ENCODE measurements around the gene EXOSC7. TPM values are rescaled to one million over a fixed set of nuclear protein-coding genes. Genes with fewer than 3 reads are reported as not detected.

Gene EXOSC7
- total RNA-seq, 2 donors from 2014 or later = 43.3 to 45.9 TPM

- H3K27ac ChIP-seq = no peak overlapping the region
- ATAC-seq (ENCODE audit: insufficient number of reproducible peaks, low FRiP score, low read depth) = no peak
- no peaks in the 10 kb centered on the region for H3K27me3 ChIP-seq (replicated peaks; ENCODE audit: insufficient read depth)
- H3K36me3 ChIP-seq = peaks cover 27% of the 10 kb centered on the region
- no peak for TF ChIP-seq CTCF (IDR thresholded peaks at IDR 0.05)
- H3K4me1 ChIP-seq (ENCODE audit: control insufficient read depth in 1 of 2, low read depth in 2 of 2) = no peaks in the 10 kb centered on the region
- no peak overlapping the region for H3K4me3 ChIP-seq
- no peak for DNase-seq (ENCODE audit: low spot score)
- H3K9me3 ChIP-seq = no peaks in the 10 kb centered on the region
Measured at GRCh38 chr3:44931791-44932190, 44.3 kb upstream of the EXOSC7 start.

GRCh38 chr3:44932271-44932670 is 43.8 kb upstream of the EXOSC7 start:
- DNase-seq (ENCODE audit: low spot score) = no peak
- no peak for ATAC-seq (ENCODE audit: insufficient number of reproducible peaks, low FRiP score, low read depth)
- H3K27ac ChIP-seq = no peak overlapping the region

GRCh38 chr3:44932986-44933944 is 42.8 kb upstream of the EXOSC7 start:
- Histone ChIP-seq H3K9me3 (no peaks in the 10 kb centered on the region), H3K36me3 (peaks cover 26% of the 10 kb centered on the region), H3K27ac (no peak overlapping the region), H3K4me3 (no peak overlapping the region), H3K27me3 (replicated peaks; ENCODE audit: insufficient read depth) (no peaks in the 10 kb centered on the region), H3K4me1 (ENCODE audit: control insufficient read depth in 1 of 2, low read depth in 2 of 2) (no peaks in the 10 kb centered on the region)
- DNase-seq (ENCODE audit: low spot score) (no peak), ATAC-seq (ENCODE audit: insufficient number of reproducible peaks, low FRiP score, low read depth) (no peak)
- TF ChIP-seq CTCF (IDR thresholded peaks at IDR 0.05) = no peak

More at GRCh38 chr3:44932271-44932670, 43.8 kb upstream of the EXOSC7 start:
- no peak for TF ChIP-seq CTCF (IDR thresholded peaks at IDR 0.05)
- Histone ChIP-seq H3K36me3 (peaks cover 28% of the 10 kb centered on the region), H3K4me3 (no peak overlapping the region), H3K9me3 (no peaks in the 10 kb centered on the region), H3K4me1 (ENCODE audit: control insufficient read depth in 1 of 2, low read depth in 2 of 2) (no peaks in the 10 kb centered on the region), H3K27me3 (replicated peaks; ENCODE audit: insufficient read depth) (no peaks in the 10 kb centered on the region)

GRCh38 chr3:44939581-44940036 is 36.4 kb upstream of the EXOSC7 start:
- Histone ChIP-seq H3K36me3 (peaks cover 33% of the 10 kb centered on the region), H3K9me3 (no peaks in the 10 kb centered on the region)
- no peak for ATAC-seq (ENCODE audit: insufficient number of reproducible peaks, low FRiP score, low read depth)

More at GRCh38 chr3:44939581-44940036, 36.4 kb upstream of the EXOSC7 start:
- H3K27ac ChIP-seq = no peak overlapping the region
- H3K4me3 ChIP-seq = no peak overlapping the region
- no peak for TF ChIP-seq CTCF (IDR thresholded peaks at IDR 0.05)
- H3K4me1 ChIP-seq (ENCODE audit: control insufficient read depth in 1 of 2, low read depth in 2 of 2) = peaks cover 0 to 4% of the 10 kb centered on the region in 2 donors
- no peak for DNase-seq (ENCODE audit: low spot score)
- no peaks in the 10 kb centered on the region for H3K27me3 ChIP-seq (replicated peaks; ENCODE audit: insufficient read depth)

Data from thoracic aorta (tissue), 2 donors.